ENCODE data around the gene CCDC91. TPM values are rescaled to one million over a fixed set of nuclear protein-coding genes. Genes with fewer than 3 reads are reported as not detected.

The CCDC91 gene
- total RNA-seq, 4 donors from 2014 or later: 24.3 to 65.2 (median 34.3) TPM

DNA sequence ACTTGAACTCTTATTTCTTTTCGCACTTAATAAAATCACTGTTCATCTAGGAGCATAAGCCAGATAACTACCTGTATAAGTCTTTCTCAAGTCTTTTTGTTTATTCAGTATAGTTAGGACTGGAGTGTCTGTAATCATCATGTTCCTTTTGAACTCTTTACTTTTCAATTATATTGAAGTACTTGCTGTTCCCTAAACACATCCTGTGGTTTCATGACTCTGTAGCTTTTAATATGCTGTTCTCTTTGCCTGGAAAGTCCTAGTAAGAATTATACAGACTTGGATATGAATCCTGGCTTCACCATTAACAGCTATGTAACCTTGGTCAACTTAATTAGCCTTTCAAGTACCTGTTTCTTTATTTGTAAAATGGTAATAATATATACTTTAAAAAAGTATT is 88.2 kb downstream of the CCDC91 start:
- DNase-seq: no peak
- H3K27ac ChIP-seq: no peak overlapping the region

DNA sequence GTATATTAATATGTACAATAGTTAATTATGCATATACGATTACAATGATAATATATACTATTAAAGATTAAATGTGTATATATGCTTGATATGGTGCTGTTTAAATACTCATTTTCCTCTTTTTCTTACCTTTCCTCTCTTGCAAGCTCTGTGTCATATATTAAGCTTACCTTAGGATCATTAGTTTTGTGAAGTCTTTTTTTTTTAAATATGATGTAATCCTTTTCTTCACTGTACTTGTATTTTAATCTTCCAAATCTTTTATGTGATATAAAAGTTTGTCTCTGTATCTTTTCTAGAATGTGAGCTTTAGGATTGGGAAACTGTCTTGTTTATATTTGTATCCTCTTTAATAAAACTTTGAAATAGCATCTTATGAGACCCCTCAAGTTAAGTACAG is 88.7 kb downstream of the CCDC91 start:
- no peak for DNase-seq
- no peak overlapping the region for H3K27ac ChIP-seq
- no peaks in the 10 kb centered on the region for H3K36me3 ChIP-seq
- no peaks in the 10 kb centered on the region for H3K9me3 ChIP-seq
- H3K4me3 ChIP-seq: no peak overlapping the region
- TF ChIP-seq, protein P1, sequence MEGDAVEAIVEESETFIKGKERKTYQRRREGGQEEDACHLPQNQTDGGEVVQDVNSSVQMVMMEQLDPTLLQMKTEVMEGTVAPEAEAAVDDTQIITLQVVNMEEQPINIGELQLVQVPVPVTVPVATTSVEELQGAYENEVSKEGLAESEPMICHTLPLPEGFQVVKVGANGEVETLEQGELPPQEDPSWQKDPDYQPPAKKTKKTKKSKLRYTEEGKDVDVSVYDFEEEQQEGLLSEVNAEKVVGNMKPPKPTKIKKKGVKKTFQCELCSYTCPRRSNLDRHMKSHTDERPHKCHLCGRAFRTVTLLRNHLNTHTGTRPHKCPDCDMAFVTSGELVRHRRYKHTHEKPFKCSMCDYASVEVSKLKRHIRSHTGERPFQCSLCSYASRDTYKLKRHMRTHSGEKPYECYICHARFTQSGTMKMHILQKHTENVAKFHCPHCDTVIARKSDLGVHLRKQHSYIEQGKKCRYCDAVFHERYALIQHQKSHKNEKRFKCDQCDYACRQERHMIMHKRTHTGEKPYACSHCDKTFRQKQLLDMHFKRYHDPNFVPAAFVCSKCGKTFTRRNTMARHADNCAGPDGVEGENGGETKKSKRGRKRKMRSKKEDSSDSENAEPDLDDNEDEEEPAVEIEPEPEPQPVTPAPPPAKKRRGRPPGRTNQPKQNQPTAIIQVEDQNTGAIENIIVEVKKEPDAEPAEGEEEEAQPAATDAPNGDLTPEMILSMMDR (IDR thresholded peaks at IDR 0.05): no peak
- no peak for TF ChIP-seq POLR2A (IDR thresholded peaks at IDR 0.05)
- H3K27me3 ChIP-seq: no peaks in the 10 kb centered on the region
- H3K4me1 ChIP-seq: no peaks in the 10 kb centered on the region

More for the DNA sequence above, 88.2 kb downstream of the CCDC91 start:
- Histone ChIP-seq H3K4me1 (no peaks in the 10 kb centered on the region), H3K9me3 (no peaks in the 10 kb centered on the region), H3K36me3 (no peaks in the 10 kb centered on the region), H3K27me3 (no peaks in the 10 kb centered on the region), H3K4me3 (no peak overlapping the region)
- TF ChIP-seq, protein P1 (IDR thresholded peaks at IDR 0.05): no peak
- no peak for TF ChIP-seq POLR2A (IDR thresholded peaks at IDR 0.05)

- no peaks in the 10 kb centered on the region for H3K27me3 ChIP-seq
- H3K9me3 ChIP-seq: peaks cover 0 to 11% (median 0%) of the 10 kb centered on the region in 4 donors
- H3K4me1 ChIP-seq: no peaks in the 10 kb centered on the region
- no peak for TF ChIP-seq POLR2A (IDR thresholded peaks at IDR 0.05)
- TF ChIP-seq, protein P1 (IDR thresholded peaks at IDR 0.05): no peak
- no peak for DNase-seq
- H3K27ac ChIP-seq: no peak overlapping the region
- H3K36me3 ChIP-seq: no peaks in the 10 kb centered on the region
- no peak overlapping the region for H3K4me3 ChIP-seq
Observed at GRCh38 chr12:28286352-28286751, 96.1 kb downstream of the CCDC91 start.

DNA sequence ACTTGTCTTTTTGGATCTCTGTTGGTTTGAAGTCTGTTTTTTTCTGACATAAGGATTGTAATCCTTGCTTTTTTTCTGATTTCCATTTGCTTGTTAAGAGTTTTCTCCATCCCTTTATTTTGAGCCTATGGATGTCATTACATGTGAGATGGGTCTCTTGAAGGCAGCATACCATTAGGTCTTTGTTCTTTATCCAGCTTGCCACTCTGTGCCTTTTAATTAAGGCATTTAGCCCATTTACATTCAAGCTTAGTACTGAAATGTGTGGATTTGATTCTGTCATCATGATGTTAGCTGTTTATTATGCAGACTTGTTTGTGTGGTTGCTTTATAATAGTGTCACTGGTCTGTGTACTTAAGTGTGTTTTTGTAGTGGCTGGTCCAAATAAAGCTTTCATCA is 100.0 kb downstream of the CCDC91 start:
- Histone ChIP-seq H3K27me3 (no peaks in the 10 kb centered on the region), H3K36me3 (no peaks in the 10 kb centered on the region), H3K4me1 (no peaks in the 10 kb centered on the region), H3K4me3 (no peak overlapping the region), H3K9me3 (peaks cover 0 to 11% (median 0%) of the 10 kb centered on the region in 4 donors), H3K27ac (no peak overlapping the region)
- DNase-seq: no peak
- no peak for TF ChIP-seq POLR2A (IDR thresholded peaks at IDR 0.05)
- TF ChIP-seq, protein P1 (IDR thresholded peaks at IDR 0.05): no peak

DNA sequence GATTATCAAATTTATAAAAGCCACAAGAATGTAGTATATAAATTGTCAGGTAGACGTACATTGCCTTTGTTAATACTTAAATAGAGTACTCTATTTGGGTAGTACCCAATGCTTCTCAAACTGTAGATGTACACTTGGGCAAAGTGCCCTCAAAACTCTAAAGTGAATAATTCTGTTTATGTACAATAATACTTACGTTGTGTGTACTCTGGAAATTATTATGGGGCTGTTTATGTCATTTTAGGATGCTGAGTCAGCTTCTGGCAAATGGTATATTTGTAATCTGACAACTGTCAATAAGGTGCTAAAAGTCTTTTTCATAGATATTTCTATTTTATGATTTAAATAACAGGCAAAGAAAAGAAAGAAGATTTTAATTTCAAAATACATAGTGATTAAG is 102.4 kb downstream of the CCDC91 start:
- H3K4me3 ChIP-seq: no peak overlapping the region
- no peaks in the 10 kb centered on the region for H3K36me3 ChIP-seq
- DNase-seq: no peak
- no peak overlapping the region for H3K27ac ChIP-seq
- TF ChIP-seq, protein P1 (IDR thresholded peaks at IDR 0.05): no peak
- TF ChIP-seq POLR2A (IDR thresholded peaks at IDR 0.05): no peak
- H3K9me3 ChIP-seq: peaks cover 0 to 11% (median 0%) of the 10 kb centered on the region in 4 donors
- H3K4me1 ChIP-seq: no peaks in the 10 kb centered on the region
- no peaks in the 10 kb centered on the region for H3K27me3 ChIP-seq

- Histone ChIP-seq H3K4me1 (no peaks in the 10 kb centered on the region), H3K27ac (no peak overlapping the region), H3K27me3 (no peaks in the 10 kb centered on the region), H3K9me3 (peaks cover 0 to 11% (median 0%) of the 10 kb centered on the region in 4 donors), H3K4me3 (no peak overlapping the region), H3K36me3 (no peaks in the 10 kb centered on the region)
- DNase-seq: no peak
- TF ChIP-seq POLR2A (IDR thresholded peaks at IDR 0.05): no peak
- TF ChIP-seq, protein P1 (IDR thresholded peaks at IDR 0.05): no peak
Observed at GRCh38 chr12:28294300-28294699, 104.0 kb downstream of the CCDC91 start.

Measured in Peyer's patch (tissue), 4 donors.